GM21381 (cell line): ENCODE results near the gene LPCAT1.
"Not testable (repeated sequence)": the region's sequence is repeated elsewhere in the genome, so short reads cannot be mapped to it uniquely, and the experiment has no call there.

Source experiments
- ATAC-seq: cut with Tn5 transposase; IDR thresholded peaks from one replicate; pipeline ENCODE4 v1.9.1; 2021; ENCODE audit warnings: mild to moderate bottlenecking, moderate library complexity; ENCODE audit not compliant: unreplicated experiment

Gene LPCAT1

DNA sequence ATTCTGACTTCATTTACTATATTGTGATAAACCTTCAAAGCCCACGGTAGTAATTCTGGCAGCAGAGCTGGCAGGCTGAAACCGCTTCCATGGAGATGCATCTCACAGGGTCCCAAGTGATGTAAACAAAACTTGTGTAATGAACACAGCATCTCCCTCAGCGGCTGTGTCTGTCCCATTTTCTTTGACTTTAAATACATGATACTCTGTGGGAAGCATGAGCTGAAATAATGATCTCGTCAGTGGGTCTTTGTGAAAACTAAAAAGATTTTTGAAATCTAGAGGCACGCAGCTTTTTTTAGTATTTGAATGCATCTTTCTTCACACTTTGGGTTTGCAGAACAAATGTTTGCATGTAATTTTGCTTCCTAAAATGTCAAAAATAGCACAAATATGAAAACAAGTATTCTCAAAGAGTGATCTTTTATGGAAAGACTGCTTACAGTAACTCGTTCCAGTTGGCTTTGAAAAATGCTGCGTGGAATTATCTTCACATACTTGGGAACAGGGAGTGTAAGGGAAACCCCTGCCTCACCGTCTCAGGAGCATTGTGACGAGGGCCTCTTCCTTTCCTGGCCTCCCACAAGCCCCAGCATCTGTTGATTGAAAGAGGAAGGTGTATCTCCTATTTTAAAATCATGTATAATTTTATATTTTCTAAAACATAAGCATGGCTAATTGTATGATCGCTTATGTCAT is 18.1 kb upstream of the LPCAT1 start:
- no peak for ATAC-seq

DNA sequence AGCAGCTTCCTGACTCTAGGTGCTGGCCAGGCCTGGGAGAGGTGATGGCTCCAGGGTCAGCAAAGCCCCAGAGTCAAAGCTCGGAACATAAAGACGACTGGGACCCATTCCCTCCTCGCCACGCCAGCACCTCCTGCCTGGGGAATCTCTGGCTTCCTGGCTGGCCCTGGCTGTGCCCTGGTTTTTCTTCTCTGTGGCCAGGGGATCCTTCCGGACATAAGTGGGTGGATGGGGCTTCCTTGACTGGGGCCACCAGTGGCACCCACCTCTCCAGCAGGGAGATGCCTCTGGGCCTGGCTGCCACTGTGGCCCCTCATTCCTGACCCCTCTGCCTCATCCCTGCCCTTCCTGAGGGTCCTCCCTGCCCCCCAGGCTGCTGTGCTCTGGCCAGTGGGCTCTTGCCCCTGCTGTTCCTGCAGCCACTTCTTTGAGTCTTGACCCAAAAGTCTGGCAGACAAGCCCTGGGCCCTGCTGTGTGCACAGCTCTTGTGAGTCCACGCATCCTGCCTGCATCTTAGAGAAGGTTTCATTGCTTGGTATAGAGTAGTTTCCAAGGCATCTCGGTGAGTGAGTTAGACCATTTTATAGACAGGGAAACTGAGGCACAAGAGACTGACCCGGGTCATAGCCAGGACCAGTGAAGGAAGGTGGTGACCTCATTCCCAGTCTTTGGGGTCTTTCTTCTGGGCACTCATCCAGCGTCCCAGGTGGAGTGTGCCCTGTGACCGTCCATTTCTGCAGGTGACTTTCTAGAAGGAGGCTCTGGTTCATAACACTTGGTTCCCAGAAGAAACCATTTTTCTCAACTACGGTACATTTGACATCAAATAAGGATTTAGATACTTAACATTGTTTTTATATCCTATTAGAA is 17.3 kb upstream of the LPCAT1 start:
- no peak for ATAC-seq

DNA sequence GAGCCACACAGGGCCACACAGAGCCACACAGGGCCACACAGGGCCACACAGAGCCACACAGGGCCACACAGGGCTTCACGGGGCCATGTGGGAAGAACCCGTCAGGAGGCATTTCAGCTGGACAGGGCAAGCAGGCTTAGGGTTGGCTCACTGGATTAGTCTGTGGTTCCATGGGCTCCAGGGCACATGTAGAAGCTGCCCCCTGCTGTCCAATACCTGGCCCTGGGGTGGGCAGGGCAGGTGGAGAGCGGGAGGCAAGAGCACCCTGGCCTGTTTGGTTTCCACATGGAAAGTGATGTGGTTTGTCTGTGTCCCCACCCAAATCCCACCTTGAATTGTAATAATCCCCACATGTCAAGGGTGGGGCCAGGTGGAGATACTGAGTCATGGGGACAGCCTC is 16.4 kb upstream of the LPCAT1 start:
- ATAC-seq: no peak

DNA sequence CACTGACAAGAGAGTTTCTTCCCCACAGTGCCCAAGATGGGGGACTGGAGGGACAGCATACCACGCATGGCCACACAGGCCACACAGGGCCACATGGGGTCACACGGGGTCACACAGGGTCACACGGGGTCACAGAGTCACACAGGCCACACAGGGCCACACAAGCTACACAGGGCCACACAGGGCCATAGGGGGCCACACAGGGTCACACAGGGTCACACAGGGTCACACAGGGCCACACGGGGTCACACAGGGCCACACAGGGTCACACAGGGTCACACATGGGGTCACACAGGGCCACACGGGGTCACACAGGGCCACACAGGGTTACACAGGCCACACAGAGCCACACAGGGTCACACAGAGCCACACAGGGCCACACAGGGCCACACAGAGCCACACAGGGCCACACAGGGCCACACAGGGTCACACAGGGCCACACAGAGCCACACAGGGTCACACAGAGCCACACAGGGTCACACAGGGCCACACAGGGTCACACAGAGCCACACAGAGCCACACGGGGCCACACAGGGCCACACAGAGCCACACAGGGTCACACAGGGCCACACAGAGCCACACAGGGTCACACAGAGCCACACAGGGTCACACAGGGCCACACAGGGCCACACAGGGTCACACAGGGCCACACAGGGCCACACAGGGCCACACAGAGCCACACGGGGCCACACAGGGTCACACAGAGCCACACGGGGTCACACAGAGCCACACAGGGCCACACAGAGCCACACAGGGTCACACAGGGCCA is 15.8 kb upstream of the LPCAT1 start:
- not testable (repeated sequence) for ATAC-seq

DNA sequence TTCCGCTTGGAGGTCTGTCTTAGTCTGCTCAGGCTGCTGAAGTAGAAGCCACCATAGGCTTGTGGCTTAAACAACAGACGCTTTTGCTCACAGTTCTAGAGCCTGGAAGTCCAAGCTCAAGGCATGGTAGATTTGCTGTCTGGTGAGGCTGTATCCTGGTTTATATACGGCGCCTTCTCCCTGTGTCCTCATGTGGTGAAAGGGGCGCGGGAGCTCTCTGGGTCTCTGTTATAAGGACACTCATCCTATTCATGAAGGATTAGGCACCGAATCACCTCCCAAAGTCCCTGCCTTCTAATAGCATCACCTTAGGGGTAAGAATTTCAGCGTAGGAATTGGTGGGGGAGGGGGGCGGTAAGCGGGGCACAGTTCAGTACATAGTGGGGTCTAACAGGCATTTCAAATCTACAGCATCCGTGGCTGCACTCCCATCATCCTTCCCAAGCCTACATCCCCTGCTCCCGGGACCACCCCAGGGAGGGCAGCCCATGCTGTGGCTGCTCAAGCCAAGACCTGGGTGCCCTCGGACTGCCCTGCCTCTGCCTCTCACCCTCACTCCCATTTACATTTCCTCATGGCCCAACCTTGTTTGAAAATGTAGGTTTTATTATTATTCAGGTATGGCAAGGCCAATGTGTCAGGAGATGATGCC is 15.1 kb upstream of the LPCAT1 start:
- no peak for ATAC-seq

DNA sequence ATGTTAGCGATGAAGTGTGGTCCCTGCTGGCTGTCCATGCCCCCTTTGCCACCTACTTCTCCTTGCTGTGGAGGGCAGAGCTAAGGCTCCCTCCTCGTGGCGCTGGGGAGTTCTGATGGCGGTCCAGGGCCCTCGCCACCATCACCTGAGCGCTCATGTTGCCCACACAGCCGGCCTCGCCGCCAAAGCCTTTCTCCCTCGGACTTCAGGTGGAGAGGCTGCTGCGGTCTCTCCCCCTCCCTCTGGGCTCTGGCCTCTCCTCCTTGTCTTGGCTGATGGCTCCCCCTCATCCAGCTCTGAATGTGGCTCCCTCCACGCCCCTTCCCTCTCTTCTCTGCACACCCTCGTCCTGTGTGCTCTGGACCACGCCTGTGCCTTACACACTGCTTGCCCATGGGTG is 14.5 kb upstream of the LPCAT1 start:
- ATAC-seq: no peak

DNA sequence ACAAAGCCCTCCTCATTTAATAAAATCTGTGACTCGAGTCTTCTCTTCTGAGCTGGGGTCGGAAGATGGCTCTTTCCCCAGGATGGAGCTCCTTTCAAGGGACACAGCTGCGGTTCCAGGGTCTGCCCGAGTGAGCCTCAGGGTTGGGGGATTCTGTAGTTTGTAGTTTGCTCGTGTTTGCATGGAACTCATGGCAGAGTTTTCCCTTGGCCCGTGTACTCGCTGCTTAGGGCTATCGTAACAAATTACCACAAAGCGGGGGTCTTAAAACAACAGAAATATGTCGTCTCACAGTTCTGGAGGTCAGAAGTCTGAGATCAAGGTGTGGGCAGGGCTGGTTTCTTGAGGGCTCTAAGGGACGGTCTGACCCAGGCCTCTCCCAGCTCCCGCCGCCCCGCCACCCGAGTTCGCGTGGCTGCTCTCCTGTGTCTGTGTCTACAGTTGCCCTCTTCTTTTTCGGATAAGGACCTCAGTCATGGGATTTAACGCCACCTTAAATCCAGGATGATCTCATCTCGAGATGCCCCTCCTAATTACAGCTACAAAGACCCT is 13.9 kb upstream of the LPCAT1 start:
- no peak for ATAC-seq

DNA sequence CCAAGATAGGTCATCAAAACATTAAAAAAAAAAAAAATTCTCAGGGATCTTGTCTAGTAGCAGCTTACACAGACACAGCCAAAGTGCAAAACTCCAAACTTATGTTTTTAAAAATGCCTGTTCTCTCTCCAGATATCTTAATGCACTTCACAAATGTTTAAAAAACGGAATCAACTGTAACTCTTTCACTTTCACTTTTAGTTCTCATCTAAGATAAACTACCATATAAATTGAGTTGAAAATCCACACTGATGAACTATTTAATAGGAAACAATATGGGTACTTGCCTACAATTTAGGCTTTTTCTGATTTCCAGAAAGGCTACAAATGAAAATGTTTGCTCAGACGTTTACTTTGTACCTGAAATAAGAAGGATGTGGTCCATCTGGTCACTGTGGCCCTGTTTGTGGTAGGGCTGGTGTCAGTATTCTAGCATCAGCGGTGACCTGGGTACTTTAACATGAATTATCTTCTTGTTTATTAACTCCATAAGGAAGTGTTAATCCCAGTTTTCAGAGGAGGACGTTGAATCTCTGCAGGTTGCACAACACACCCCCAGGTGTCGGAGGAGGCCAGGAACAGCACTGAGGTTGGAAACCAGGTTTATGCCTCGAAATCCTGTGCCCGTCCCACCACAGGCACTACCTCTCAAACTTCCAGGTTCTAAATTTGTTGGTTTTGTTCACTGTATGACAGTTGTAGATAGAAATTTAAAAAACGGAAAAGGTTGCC is 13.3 kb upstream of the LPCAT1 start:
- no peak for ATAC-seq

DNA sequence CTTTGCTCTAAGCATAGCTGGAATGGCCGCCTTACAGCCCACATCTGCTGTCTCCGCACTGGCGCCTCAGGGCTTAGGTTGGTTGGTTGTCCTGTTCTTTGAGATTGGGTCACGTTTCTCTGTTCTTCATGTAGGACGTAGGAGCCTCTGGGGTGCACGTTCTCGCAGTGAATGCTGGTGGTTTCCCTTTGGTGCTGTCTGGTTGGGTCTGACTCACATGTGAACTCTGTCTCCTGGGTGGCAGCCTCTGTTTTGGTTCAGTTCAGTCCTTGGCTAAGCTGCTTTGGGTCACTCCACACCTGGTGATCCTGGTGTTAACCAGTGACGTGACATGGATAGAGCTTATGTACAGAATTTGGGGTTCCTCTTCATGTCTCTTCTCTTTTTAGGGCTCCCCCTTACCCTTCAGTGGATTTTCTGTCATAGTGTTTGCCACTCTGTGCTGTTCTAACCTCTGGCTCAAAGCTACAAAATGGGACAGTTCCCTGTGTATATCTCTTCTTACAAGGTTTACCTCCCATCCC is 12.6 kb upstream of the LPCAT1 start:
- peak; percentile 96 for ATAC-seq

DNA sequence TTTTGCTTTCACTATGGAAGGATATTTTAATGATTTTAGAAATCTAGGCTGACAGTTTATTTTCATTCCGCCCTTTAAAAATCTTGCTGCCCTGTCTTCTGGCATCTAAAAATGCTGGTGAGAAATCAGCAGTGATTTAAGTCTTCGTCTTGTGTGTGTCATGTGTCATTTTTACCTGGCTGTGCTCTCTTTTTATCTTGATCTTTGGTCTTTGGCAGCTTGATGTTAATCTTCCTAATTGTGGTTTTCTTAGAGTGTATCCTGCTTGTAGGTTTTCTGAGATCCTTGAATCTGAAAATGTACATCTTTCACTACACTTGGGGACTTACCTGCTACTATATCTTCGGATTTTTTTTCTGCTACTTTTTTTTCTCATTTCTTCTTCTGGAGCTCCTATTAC is 11.9 kb upstream of the LPCAT1 start:
- no peak for ATAC-seq

DNA sequence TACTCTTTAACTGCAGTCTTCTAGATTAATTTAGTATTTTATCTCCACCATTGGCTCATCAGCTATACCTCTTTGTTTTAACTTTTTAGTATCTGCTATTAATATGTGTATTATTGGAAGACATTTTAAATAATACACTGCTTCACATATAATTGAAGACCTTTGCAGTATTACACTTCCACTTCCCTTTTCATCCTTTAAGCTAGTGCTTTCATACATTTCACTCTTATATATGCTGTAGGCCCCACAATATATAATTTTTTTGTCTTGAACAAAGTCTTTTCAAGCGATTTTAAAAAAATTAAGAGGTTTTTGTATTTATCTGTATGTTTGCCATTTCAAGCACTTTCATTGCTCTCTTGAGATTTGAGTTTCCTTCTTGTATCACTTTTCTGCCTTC is 8.6 kb upstream of the LPCAT1 start:
- ATAC-seq: no peak

DNA sequence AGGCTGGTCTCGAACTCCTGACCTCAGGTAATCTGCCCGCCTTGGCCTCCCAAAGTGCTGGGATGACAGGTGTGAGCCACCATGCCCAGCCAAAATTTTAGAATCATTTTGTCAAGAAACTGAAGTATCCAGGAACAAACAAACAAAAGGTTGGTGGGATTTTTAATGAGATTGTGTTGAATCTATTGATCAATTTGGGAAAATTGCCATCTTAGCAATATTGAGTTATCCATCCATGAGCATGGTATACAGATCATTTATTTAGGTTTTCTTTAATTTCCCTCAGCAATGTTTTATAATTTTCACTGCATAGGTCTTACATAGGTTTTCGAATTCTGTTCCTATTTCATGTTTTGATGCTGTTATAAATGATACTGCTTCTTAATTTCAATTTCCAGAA is 5.7 kb upstream of the LPCAT1 start:
- no peak for ATAC-seq

DNA sequence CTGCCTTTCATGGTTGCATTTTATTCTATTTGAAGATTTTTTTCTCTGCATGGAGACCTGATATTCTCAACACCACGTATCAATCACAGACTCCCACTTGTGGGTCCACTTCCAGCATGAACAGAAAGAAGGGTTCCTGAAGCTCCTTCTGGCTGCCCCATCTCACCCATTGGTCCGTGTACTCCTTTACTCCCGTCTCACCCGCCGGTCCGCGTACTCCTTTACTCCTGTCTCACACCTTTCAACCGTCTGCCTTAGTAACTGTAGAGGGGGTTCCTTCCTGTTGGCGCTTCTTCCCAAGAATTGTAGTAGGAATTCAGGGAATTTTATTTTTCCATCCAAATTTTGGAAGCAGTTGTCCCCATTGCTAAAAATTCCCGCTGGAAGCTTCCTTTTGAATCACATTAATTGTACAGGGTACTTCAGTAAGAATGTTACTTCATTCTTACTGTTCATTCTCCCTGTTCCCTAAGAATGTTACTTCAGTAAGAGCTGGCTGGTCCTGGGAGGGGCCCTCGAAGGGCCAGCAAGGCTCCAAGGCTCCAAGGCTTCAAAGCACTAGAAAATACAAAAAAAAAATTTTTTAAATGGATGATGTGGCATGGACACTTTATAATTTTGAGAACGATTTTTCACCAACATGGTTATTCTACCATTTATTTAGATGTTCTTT is 3.9 kb upstream of the LPCAT1 start:
- no peak for ATAC-seq

DNA sequence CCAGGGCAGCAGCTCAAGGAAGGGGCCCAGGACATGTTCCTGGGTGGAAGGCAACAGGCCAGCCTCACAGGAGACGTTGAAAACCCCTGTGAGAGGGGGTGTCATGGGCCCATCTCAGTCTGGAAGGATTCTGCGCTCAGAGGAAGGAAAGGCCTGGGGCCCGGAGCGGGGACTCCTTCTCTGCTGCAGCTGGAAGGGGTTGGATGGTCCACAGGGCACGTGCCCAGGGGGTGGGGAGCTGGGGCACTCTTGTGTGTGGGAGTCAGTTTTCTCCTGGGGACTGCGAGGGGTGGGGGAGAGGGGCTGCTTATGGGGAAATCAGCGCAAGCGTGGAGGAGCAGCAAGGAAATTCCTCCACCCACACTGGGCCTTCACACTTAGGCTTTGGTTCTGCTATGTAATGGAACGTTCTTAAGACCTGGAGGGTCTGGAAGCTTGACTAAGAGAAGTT is 2.9 kb upstream of the LPCAT1 start:
- no peak for ATAC-seq

DNA sequence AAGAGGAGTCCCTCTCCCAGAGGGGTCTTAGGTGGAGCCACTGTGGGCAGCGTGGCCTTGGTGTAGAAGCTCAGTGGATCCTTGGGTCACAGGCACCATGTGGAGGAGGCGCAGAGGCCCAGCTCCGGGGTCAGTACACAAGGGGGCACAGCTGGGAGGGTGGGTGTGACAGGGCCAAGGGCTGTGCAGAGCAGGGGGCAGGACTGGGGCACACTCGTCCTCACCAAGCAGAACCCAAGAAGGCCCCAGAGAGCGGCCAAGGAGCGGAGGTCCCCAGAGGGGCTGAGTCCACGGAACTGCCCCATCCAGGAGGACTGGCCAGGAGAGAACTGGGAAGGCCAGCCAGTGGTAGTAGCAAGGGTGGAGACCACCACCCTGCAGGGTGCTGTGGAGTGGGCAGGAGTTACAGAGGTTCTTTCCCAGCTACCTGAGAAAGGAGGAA is 2.5 kb upstream of the LPCAT1 start:
- no peak for ATAC-seq

DNA sequence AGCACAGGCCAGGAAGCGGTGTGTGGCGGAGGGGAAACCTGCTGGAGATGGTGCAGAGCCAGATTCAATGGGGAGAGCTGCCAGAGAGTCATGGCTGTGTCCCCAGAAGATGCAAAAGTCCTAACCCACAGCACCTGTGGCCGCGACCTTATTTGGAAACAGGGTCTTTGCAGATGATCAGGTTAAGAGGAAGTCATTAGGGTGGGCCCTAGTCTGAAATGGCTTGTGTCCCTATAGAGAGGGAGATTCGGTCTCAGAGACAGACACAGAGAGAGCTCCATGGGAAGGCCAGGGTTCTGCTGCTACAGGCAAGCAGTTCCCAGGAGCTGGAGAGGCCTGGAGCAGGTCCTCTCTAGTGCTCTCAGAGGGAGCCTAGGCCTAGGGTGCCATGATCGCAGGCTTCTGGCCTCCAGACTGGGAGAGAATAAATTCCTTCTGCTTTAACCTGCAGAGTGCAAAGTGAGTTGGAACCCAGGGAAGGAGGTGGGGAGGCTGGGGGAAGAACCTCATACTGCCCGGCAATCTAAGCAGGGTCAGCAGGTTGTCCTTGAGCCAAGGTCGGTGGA is 1.9 kb upstream of the LPCAT1 start:
- ATAC-seq: no peak

DNA sequence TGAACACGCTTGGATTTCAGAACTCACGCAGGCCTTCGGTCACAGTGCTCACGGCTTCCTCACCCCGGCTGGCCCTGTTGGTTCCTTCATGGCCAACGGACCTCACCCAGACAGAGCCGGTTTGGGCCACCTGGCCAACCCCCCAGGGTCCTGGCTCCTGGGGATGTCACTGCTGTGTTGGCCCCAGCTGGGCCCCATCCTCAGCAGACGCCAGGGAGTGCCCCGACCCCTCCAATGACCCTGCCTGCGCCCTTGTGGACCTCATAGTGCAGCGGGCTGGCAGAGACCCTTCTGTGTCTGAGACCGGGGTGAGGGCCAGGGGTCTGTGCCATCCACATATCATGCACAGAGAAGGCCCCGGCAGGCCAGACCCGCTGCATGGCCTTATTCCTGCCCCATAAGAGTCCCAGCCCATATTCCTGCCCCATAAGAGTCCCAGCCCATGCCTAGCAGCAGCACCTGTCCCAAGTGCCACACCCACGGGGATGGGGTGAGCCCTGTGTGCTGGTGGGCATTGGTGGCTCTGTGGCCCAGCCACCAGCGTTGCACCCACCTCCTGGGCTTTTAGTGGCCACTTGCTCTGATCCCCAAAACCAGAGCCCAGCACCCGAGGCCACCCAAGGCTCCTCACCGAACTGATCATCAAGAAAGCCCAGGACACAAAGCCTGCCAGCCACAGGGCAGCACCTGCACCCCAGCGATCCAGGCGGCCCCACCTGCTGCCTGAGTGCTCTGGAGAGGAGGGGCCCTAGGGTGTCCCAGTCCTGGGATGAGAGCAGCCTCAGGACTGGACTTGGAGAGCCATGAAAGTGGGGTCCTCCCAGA is 1.3 kb upstream of the LPCAT1 start:
- no peak for ATAC-seq

DNA sequence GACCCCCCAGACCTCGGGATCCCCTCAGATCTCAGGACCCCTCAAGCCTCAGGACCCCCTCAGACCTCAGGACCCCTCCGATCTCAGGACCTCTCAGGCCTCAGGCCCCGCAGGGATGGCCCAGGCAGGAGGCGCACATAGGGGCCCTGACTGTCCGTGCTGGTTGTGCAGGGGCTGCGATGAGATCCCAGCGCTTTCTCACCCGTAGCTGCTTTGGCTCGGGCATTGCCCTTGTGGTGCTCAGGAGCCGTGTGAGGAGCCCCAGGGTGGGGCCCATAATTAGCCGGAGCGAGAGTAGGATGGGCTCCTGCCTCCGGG is 680 bp upstream of the LPCAT1 start:
- ATAC-seq: no peak
